Activated T-cell treated with anti-CD3 and anti-CD28 coated beads, Interleukin-2, amount 50 U/mL, for 48 hours (primary cell): ENCODE measurements around the gene ELAVL4.

ENCODE experiments used
- DNase-seq, 2 experiments: peaks; one replicate each; pipeline ENCODE4 v3.0.0-alpha.2; 2020

Gene ELAVL4

GRCh38 chr1:50181027-50181663 is 72.4 kb downstream of the ELAVL4 start:
- DNase-seq: no peak

GRCh38 chr1:50183378-50184133 is 74.8 kb downstream of the ELAVL4 start:
- no peak for DNase-seq

GRCh38 chr1:50189369-50189768 is 80.6 kb downstream of the ELAVL4 start:
- DNase-seq: no peak

GRCh38 chr1:50193002-50193401 is 84.3 kb downstream of the ELAVL4 start:
- DNase-seq: no peak

GRCh38 chr1:50195205-50195604 is 86.5 kb downstream of the ELAVL4 start:
- no peak for DNase-seq

- no peak for DNase-seq
Observed at GRCh38 chr1:50196081-50196480, 87.4 kb downstream of the ELAVL4 start.

- no peak for DNase-seq
Observed at GRCh38 chr1:50197216-50197615, 88.5 kb downstream of the ELAVL4 start.

- DNase-seq: no peak
Observed at GRCh38 chr1:50208315-50208714, 99.6 kb downstream of the ELAVL4 start.

- DNase-seq: no peak
Observed at GRCh38 chr1:50208756-50209155, 100.0 kb downstream of the ELAVL4 start.

GRCh38 chr1:50209749-50210148 is 101.0 kb downstream of the ELAVL4 start:
- no peak for DNase-seq

GRCh38 chr1:50213505-50213904 is 104.8 kb downstream of the ELAVL4 start:
- no peak for DNase-seq

- no peak for DNase-seq
Observed at GRCh38 chr1:50214717-50215116, 106.0 kb downstream of the ELAVL4 start.

GRCh38 chr1:50218344-50219120 is 109.8 kb downstream of the ELAVL4 start:
- no peak for DNase-seq

GRCh38 chr1:50228871-50229384 is 120.2 kb downstream of the ELAVL4 start:
- no peak for DNase-seq

GRCh38 chr1:50231209-50231608 is 122.5 kb downstream of the ELAVL4 start:
- no peak for DNase-seq

GRCh38 chr1:50232336-50232735 is 123.6 kb downstream of the ELAVL4 start:
- DNase-seq: no peak

GRCh38 chr1:50236656-50237055 is 127.9 kb downstream of the ELAVL4 start:
- DNase-seq: no peak

- DNase-seq: no peak
Observed at GRCh38 chr1:50237056-50237455, 128.3 kb downstream of the ELAVL4 start.

GRCh38 chr1:50243939-50244338 is 135.2 kb downstream of the ELAVL4 start:
- DNase-seq: no peak

GRCh38 chr1:50246869-50247268 is 138.1 kb downstream of the ELAVL4 start:
- DNase-seq: no peak

- DNase-seq: no peak
Observed at GRCh38 chr1:50251702-50252101, 143.0 kb downstream of the ELAVL4 start.

GRCh38 chr1:50252196-50252595 is 143.5 kb downstream of the ELAVL4 start:
- DNase-seq: no peak
